ENCODE data around the gene SLC9A9.
"Not testable (repeated sequence)": the region's sequence is repeated elsewhere in the genome, so short reads cannot be mapped to it uniquely, and the experiment has no call there.

Gene SLC9A9

GRCh38 chr3:143465666-143466065, 382.6 kb downstream of the SLC9A9 start:
- H3K36me3 Mint-ChIP-seq (ENCODE audit: low read depth) = peaks cover 32% of the 10 kb centered on the region
- H3K27ac Mint-ChIP-seq = no peak overlapping the region
- intact Hi-C loops (cut with micrococcal nuclease) = no loop called here
- H3K4me1 Mint-ChIP-seq (ENCODE audit: low read depth) = no peaks in the 10 kb centered on the region
- no peak overlapping the region for H3K4me3 Mint-ChIP-seq
- no peaks in the 10 kb centered on the region for H3K27me3 Mint-ChIP-seq
- no peaks in the 10 kb centered on the region for H3K9me3 Mint-ChIP-seq

- no peaks in the 10 kb centered on the region for H3K4me1 Mint-ChIP-seq (ENCODE audit: low read depth)
- H3K36me3 Mint-ChIP-seq (ENCODE audit: low read depth) = peaks cover 32% of the 10 kb centered on the region
- no peak overlapping the region for H3K27ac Mint-ChIP-seq
- intact Hi-C loops (cut with micrococcal nuclease) = no loop called here
- no peaks in the 10 kb centered on the region for H3K9me3 Mint-ChIP-seq
- H3K27me3 Mint-ChIP-seq = no peaks in the 10 kb centered on the region
- no peak overlapping the region for H3K4me3 Mint-ChIP-seq
Observed at GRCh38 chr3:143464850-143465249, 383.4 kb downstream of the SLC9A9 start.

- Mint-ChIP-seq H3K27ac (no peak overlapping the region), H3K4me3 (no peak overlapping the region)
- intact Hi-C loops (cut with micrococcal nuclease) = no loop called here
Observed at GRCh38 chr3:143455480-143455879, 392.8 kb downstream of the SLC9A9 start.

GRCh38 chr3:143450632-143451031, 397.6 kb downstream of the SLC9A9 start:
- no peaks in the 10 kb centered on the region for H3K9me3 Mint-ChIP-seq
- H3K27ac Mint-ChIP-seq = no peak overlapping the region
- intact Hi-C loops (cut with micrococcal nuclease) = no loop called here
- H3K4me3 Mint-ChIP-seq = no peak overlapping the region
- no peaks in the 10 kb centered on the region for H3K27me3 Mint-ChIP-seq
- H3K36me3 Mint-ChIP-seq (ENCODE audit: low read depth) = no peaks in the 10 kb centered on the region
- H3K4me1 Mint-ChIP-seq (ENCODE audit: low read depth) = peaks cover 19% of the 10 kb centered on the region

More at GRCh38 chr3:143455480-143455879, 392.8 kb downstream of the SLC9A9 start:
- Mint-ChIP-seq H3K9me3 (no peaks in the 10 kb centered on the region), H3K4me1 (ENCODE audit: low read depth) (peaks cover 7% of the 10 kb centered on the region), H3K36me3 (ENCODE audit: low read depth) (peaks cover 16% of the 10 kb centered on the region), H3K27me3 (no peaks in the 10 kb centered on the region)

GRCh38 chr3:143447491-143447890, 400.8 kb downstream of the SLC9A9 start:
- Mint-ChIP-seq H3K4me1 (ENCODE audit: low read depth) (peaks cover 40% of the 10 kb centered on the region), H3K9me3 (no peaks in the 10 kb centered on the region), H3K27ac (no peak overlapping the region), H3K36me3 (ENCODE audit: low read depth) (no peaks in the 10 kb centered on the region), H3K27me3 (no peaks in the 10 kb centered on the region), H3K4me3 (no peak overlapping the region)
- intact Hi-C loops (cut with micrococcal nuclease) = no loop called here

- peak overlapping the region; percentile 68 for H3K27ac Mint-ChIP-seq
- no peaks in the 10 kb centered on the region for H3K36me3 Mint-ChIP-seq (ENCODE audit: low read depth)
- H3K4me1 Mint-ChIP-seq (ENCODE audit: low read depth) = peaks cover 35% of the 10 kb centered on the region
- no peaks in the 10 kb centered on the region for H3K27me3 Mint-ChIP-seq
- no peak overlapping the region for H3K4me3 Mint-ChIP-seq
- no peaks in the 10 kb centered on the region for H3K9me3 Mint-ChIP-seq
- intact Hi-C loops (cut with micrococcal nuclease) = no loop called here
Observed at GRCh38 chr3:143445118-143445517, 403.1 kb downstream of the SLC9A9 start.

GRCh38 chr3:143443851-143444331, 404.4 kb downstream of the SLC9A9 start:
- Mint-ChIP-seq H3K27ac (peak overlapping the region; percentile 68), H3K4me1 (ENCODE audit: low read depth) (peaks cover 44% of the 10 kb centered on the region), H3K4me3 (no peak overlapping the region), H3K27me3 (no peaks in the 10 kb centered on the region), H3K36me3 (ENCODE audit: low read depth) (no peaks in the 10 kb centered on the region), H3K9me3 (no peaks in the 10 kb centered on the region)
- intact Hi-C loops (cut with micrococcal nuclease) = no loop called here

- H3K4me3 Mint-ChIP-seq = no peak overlapping the region
- H3K4me1 Mint-ChIP-seq (ENCODE audit: low read depth) = peaks cover 44% of the 10 kb centered on the region
- no peaks in the 10 kb centered on the region for H3K9me3 Mint-ChIP-seq
- no peaks in the 10 kb centered on the region for H3K27me3 Mint-ChIP-seq
- intact Hi-C loops (cut with micrococcal nuclease) = no loop called here
- H3K36me3 Mint-ChIP-seq (ENCODE audit: low read depth) = no peaks in the 10 kb centered on the region
- peak overlapping the region; percentile 68 for H3K27ac Mint-ChIP-seq
Observed at GRCh38 chr3:143442814-143443447, 405.3 kb downstream of the SLC9A9 start.

- H3K4me3 Mint-ChIP-seq = no peak overlapping the region
- no peaks in the 10 kb centered on the region for H3K36me3 Mint-ChIP-seq (ENCODE audit: low read depth)
- peaks cover 42% of the 10 kb centered on the region for H3K4me1 Mint-ChIP-seq (ENCODE audit: low read depth)
- H3K27ac Mint-ChIP-seq = peak overlapping the region; percentile 18
- no peaks in the 10 kb centered on the region for H3K9me3 Mint-ChIP-seq
- no peaks in the 10 kb centered on the region for H3K27me3 Mint-ChIP-seq
- intact Hi-C loops (cut with micrococcal nuclease) = no loop called here
Observed at GRCh38 chr3:143441516-143442171, 406.6 kb downstream of the SLC9A9 start.

- H3K4me1 Mint-ChIP-seq (ENCODE audit: low read depth) = peaks cover 30% of the 10 kb centered on the region
- no peaks in the 10 kb centered on the region for H3K36me3 Mint-ChIP-seq (ENCODE audit: low read depth)
- intact Hi-C loops (cut with micrococcal nuclease) = loop anchor here (10.0 kb wide), 1 partner anchor 235 kb away; no protein-coding TSS in a partner anchor
- H3K9me3 Mint-ChIP-seq = no peaks in the 10 kb centered on the region
- no peak overlapping the region for H3K27ac Mint-ChIP-seq
- no peaks in the 10 kb centered on the region for H3K27me3 Mint-ChIP-seq
- no peak overlapping the region for H3K4me3 Mint-ChIP-seq
Observed at GRCh38 chr3:143439817-143440216, 408.5 kb downstream of the SLC9A9 start.

GRCh38 chr3:143437405-143437804, 410.9 kb downstream of the SLC9A9 start:
- Mint-ChIP-seq H3K9me3 (no peaks in the 10 kb centered on the region), H3K4me1 (ENCODE audit: low read depth) (peaks cover 17% of the 10 kb centered on the region), H3K27ac (no peak overlapping the region), H3K36me3 (ENCODE audit: low read depth) (no peaks in the 10 kb centered on the region), H3K4me3 (no peak overlapping the region), H3K27me3 (no peaks in the 10 kb centered on the region)
- intact Hi-C loops (cut with micrococcal nuclease) = loop anchor here (10.0 kb wide), 1 partner anchor 237 kb away; no protein-coding TSS in a partner anchor

- Mint-ChIP-seq H3K36me3 (ENCODE audit: low read depth) (no peaks in the 10 kb centered on the region), H3K27ac (no peak overlapping the region), H3K9me3 (no peaks in the 10 kb centered on the region), H3K27me3 (no peaks in the 10 kb centered on the region), H3K4me3 (no peak overlapping the region), H3K4me1 (ENCODE audit: low read depth) (peaks cover 24% of the 10 kb centered on the region)
- intact Hi-C loops (cut with micrococcal nuclease) = loop anchor here (10.0 kb wide), 1 partner anchor 238 kb away; no protein-coding TSS in a partner anchor
Observed at GRCh38 chr3:143436231-143436930, 411.9 kb downstream of the SLC9A9 start.

GRCh38 chr3:143433787-143434378, 414.4 kb downstream of the SLC9A9 start:
- no peaks in the 10 kb centered on the region for H3K27me3 Mint-ChIP-seq
- H3K9me3 Mint-ChIP-seq = no peaks in the 10 kb centered on the region
- H3K4me3 Mint-ChIP-seq = no peak overlapping the region
- no peaks in the 10 kb centered on the region for H3K36me3 Mint-ChIP-seq (ENCODE audit: low read depth)
- intact Hi-C loops (cut with micrococcal nuclease) = loop anchor here (2.0 to 10.0 kb wide), 2 partner anchors 211 to 241 kb away; no protein-coding TSS in a partner anchor
- peaks cover 26% of the 10 kb centered on the region for H3K4me1 Mint-ChIP-seq (ENCODE audit: low read depth)
- no peak overlapping the region for H3K27ac Mint-ChIP-seq

- H3K27me3 Mint-ChIP-seq; H3K9me3 Mint-ChIP-seq; H3K36me3 Mint-ChIP-seq (ENCODE audit: low read depth); H3K4me3 Mint-ChIP-seq; H3K27ac Mint-ChIP-seq: not testable (repeated sequence)
- intact Hi-C loops (cut with micrococcal nuclease) = loop anchor here (10.0 kb wide), 1 partner anchor 244 kb away; no protein-coding TSS in a partner anchor
- peaks cover 41% of the 10 kb centered on the region for H3K4me1 Mint-ChIP-seq (ENCODE audit: low read depth)
Observed at GRCh38 chr3:143431298-143431697, 417.0 kb downstream of the SLC9A9 start.
